T47D (cell line): ENCODE data around the gene VSTM1.
"Not testable (repeated sequence)": the region's sequence is repeated elsewhere in the genome, so short reads cannot be mapped to it uniquely, and the experiment has no call there.

ENCODE experiments used
- DNase-seq, 2 experiments: peaks; one replicate each; pipeline versions ENCODE4 v3.0.0 to v3.0.0-alpha.2; 2011 to 2012; ENCODE audit warnings: low read depth in 1 of 2, low spot score in 1 of 2
- JUND ChIP-seq: IDR thresholded peaks from 2 replicates; pipeline ENCODE4 v1.6.1; 2012; ENCODE audit warnings: low read depth
- in situ Hi-C: cut with HindIII; loops from 2 replicates; pipeline ENCODE4 v1.10.0; 2016; ENCODE audit warnings: low sequenced_read_pairs, low pct_unique_long_range_greater_than_20kb

Gene VSTM1

GRCh38 chr19:54042989-54043388 is 20.7 kb downstream of the VSTM1 start:
- no peak for DNase-seq
- in situ Hi-C loops: no loop called here

DNA sequence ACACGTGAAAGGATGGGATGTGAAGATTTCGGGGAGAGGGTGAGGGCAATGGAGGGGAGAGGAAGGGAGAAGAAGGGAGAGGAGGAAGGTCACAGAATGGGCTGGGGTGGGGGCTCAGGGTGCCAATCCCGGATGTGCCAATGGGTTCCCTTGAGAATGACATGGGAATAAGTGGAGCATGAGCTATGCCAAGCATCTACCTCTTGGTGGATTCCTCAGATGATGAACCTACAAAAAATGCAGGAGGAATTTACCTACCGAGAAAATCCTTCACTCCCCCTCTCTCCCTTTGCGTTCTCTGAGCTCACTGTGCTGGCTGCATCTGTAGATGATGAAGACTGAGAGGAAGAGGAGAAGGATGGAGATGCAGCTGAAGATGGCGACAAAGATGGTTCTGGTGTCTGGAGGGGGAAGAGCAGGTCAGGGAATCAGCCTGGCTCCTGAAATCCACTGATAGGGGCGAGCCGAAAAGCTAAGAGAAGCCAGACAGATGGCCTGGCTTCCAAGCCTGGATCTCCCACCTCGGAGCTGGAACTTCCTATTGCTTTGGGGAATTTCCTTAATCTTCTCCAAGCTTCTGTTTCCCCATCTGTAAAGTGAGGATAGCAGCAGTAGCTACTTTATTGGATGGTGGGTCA is 21.6 kb downstream of the VSTM1 start:
- in situ Hi-C loops: no loop called here

More at GRCh38 chr19:54042989-54043388, 20.7 kb downstream of the VSTM1 start:
- no peak for TF ChIP-seq JUND

GRCh38 chr19:54040003-54040402 is 23.7 kb downstream of the VSTM1 start:
- TF ChIP-seq JUND: no peak
- DNase-seq: no peak
- in situ Hi-C loops: no loop called here

More for the DNA sequence above, 21.6 kb downstream of the VSTM1 start:
- no peak for TF ChIP-seq JUND
- DNase-seq: no peak

- DNase-seq, in situ Hi-C loops: not testable (repeated sequence)
These were observed 27.2 kb downstream of the VSTM1 start for GRCh38 chr19:54036542-54036941.

DNA sequence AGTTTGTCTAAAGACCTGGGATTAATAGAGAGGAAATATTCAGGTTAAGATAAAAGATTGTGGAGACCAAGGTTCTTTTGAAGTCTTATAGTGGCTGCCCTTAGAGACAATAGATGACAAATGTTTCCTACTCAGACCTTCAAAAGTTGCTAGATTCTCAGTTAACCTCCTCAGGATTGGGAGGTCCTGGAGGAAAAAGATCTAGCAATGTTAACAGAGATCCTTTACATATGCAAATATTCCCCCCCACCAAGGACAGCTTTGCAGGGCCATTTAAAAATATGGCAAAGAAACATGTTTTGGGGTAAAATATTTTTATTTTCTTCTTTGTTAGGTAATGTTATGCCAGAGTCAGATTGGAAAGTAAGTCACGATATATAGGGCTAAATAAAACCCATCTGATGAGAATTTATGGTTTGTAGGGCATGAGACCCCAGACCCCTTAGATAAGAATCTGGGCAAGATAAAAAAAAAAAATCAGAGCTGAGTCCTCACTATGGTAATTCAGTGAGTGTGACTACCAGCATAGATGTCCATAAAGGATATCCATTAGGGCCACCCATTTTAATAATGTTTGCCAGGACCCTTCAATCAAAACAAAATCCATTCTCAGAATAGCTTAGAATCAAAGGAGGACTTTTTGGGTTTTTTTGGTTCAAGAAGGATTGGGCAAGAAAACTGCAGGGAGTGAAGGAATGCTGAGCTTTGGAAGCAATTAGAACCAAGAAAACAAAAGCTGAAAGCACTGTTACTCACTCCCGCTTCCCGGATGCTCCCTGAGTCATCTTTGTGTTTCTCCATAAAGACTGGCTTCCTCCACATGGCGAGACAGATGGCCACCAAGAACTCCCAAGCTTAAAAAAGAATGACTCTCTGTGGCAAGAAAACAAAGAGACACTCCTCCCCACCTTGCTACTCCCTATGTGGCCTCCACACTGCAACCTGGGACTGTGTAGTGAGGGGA is 28.2 kb downstream of the VSTM1 start:
- in situ Hi-C loops: no loop called here
- DNase-seq: no peak
- no peak for TF ChIP-seq JUND

DNA sequence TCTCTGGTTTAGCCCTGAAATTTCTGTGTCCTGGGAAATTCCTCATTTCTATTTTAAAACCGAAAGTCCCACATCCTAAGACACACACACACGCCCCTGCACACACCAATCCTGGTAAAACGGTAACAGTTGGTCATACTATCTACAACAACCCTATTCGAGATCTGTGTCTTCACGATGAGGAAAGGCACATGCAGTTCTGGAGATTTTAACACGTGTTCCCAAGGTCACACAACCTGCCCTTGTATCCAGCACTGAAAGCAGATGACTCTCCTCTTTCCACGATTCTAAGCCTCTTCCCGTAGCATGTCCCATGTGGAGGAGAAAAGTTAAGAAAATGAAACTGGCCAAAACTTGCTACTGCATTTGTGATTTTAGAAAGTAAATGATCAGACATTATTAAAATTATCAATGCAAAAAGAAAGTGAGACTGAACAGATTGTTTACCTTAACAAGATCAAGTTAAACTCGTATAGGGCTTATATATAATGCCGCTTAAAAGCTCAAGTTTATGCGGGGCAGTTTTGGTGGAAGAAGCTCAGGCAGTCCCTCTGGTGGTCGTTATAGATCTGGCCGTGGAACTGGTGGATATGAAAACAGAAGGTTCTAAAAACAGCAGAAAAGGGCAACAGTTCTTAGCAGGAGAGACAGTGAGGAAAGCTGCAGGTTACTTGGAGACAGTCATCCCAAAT is 32.7 kb downstream of the VSTM1 start:
- no peak for TF ChIP-seq JUND
- in situ Hi-C loops: no loop called here
- DNase-seq: no peak

DNA sequence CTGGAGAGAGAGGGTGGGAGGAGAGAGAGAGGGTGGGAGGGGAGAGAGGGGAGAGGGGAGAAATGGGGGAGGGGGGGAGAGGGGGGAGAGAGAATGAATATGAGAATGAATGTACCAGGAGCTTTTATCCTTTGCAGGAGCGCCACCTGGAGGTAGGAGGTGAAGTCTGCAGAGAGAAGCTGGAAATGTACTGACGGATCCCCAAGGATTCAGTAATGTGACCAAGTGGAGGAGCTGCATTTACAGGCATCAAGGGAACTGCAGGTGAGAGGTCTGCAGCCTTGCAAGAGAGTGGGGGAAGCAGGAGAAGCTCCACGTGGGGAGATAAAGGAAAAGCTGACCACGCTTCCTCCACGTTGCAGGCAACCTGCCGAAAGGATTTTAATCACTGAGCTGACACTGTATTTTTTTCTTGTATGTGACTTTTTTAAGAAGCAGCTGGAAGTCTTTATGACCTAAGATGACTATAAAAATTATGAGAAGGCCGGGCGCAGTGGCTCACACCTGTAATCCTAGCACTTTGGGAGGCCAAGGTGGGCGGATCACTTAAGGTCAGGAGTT is 33.7 kb downstream of the VSTM1 start:
- in situ Hi-C loops: no loop called here

GRCh38 chr19:54029301-54029700 is 34.4 kb downstream of the VSTM1 start:
- in situ Hi-C loops: no loop called here
- DNase-seq: no peak

More for the DNA sequence above, 33.7 kb downstream of the VSTM1 start:
- no peak for TF ChIP-seq JUND
- peak; percentile 33 to 85 for DNase-seq

DNA sequence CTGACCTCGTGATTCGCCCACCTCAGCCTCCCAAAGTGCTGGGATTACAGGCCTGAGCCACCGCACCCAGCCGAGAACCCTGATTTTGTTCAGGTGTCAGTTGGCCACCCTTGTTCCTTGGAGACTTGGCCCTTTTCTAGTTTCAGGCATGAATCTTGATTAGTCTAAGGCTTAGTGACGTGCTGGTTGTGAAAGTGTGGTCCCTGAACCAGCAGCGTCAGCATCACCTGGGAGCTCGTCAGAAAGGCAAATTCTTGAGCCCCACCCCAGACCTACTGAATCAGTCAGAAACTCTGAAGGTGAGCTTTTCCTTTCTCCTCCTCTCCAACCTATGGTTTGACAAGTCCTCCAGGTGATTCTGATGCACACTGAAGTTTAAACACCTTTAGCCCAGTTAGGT is 37.0 kb downstream of the VSTM1 start:
- no peak for DNase-seq
- in situ Hi-C loops: no loop called here
- TF ChIP-seq JUND: no peak

More at GRCh38 chr19:54029301-54029700, 34.4 kb downstream of the VSTM1 start:
- TF ChIP-seq JUND: no peak

GRCh38 chr19:54024660-54025059 is 39.0 kb downstream of the VSTM1 start:
- TF ChIP-seq JUND: no peak
- no peak for DNase-seq
- in situ Hi-C loops: no loop called here

DNA sequence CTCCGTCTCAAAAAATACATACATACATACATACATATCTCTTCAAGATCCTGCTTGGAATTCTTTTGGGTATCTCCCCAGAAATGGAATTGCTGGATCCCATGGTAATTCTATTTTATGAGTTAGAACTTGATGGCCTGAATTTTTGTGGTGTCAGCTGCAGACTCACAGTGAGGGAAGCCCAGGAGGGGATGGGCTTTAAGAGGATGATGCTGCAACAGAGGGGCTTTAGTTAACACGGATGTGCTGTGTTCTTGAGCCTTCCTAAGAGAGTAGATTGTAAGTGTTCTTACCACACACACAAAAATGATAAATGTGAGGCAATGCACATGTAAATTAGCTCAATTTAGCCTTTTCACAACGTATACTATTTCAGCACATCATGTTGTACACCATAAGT is 40.5 kb downstream of the VSTM1 start:
- DNase-seq: no peak
- TF ChIP-seq JUND: no peak
- in situ Hi-C loops: no loop called here

DNA sequence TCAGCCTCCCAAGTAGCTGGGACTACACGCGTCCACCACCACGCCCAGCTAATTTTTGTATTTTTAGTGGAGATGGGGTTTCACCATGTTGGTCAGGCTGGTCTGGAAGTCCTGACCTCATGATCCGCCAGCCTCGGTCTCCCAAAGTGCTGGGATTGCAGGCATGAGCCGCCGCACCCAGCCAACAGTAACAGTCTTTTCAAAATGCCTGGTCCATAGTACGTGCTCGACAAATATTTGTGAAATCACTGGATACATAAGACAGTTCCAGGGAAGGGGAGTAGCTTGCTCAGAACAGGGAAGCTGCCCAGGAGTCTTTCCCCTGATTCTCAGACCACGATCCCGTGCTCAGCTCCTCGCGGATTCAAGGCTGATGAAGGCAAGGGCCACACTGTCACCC is 41.8 kb downstream of the VSTM1 start:
- DNase-seq: no peak
- in situ Hi-C loops: no loop called here
- TF ChIP-seq JUND: no peak
